Endodermal cell (in vitro differentiated cells): ENCODE measurements around the gene FAM117A. TPM values are rescaled to one million over a fixed set of nuclear protein-coding genes. Genes with fewer than 3 reads are reported as not detected.

Source experiments
- DNase-seq: peaks from one replicate; pipeline ENCODE4 v3.0.0-alpha.2; 2017
- H3K27ac ChIP-seq: 2 replicates; pipeline ENCODE4 v1.5.1; 2013; ENCODE audit warnings: mild to moderate bottlenecking, low read depth, low read length, moderate library complexity
- H3K27me3 ChIP-seq: 2 replicates; pipeline ENCODE4 v1.6.1; 2013; ENCODE audit warnings: mild to moderate bottlenecking, low read length, moderate library complexity; ENCODE audit not compliant: insufficient read depth, control insufficient read depth, poor library complexity, severe bottlenecking
- H3K36me3 ChIP-seq: 2 replicates; pipeline ENCODE4 v1.7.0; 2013; ENCODE audit warnings: mild to moderate bottlenecking, low read length, moderate library complexity; ENCODE audit not compliant: control insufficient read depth, insufficient read depth
- H3K4me1 ChIP-seq: one replicate; pipeline ENCODE4 v1.7.0; 2013; ENCODE audit warnings: low read length; ENCODE audit not compliant: control insufficient read depth, insufficient read depth
- H3K4me3 ChIP-seq: 2 replicates; pipeline ENCODE4 v1.5.1; 2013; ENCODE audit warnings: mild to moderate bottlenecking, low read length, moderate library complexity
- H3K9ac ChIP-seq: 2 replicates; pipeline ENCODE4 v1.6.1; 2013; ENCODE audit warnings: mild to moderate bottlenecking, low read length, moderate library complexity; ENCODE audit not compliant: poor library complexity, severe bottlenecking; ENCODE audit errors: extremely low read depth
- H3K9me3 ChIP-seq: 2 replicates; pipeline ENCODE4 v1.6.1; 2013; ENCODE audit warnings: mild to moderate bottlenecking, low read length, moderate library complexity; ENCODE audit not compliant: control insufficient read depth
- H3K27ac Mint-ChIP-seq: 2 replicates; pipeline ENCODE4 v1.8.0; 2020; ENCODE audit warnings: mixed read lengths
- H3K27me3 Mint-ChIP-seq: 2 replicates; pipeline ENCODE4 v1.8.0; 2021; ENCODE audit warnings: mild to moderate bottlenecking, mixed read lengths; ENCODE audit not compliant: insufficient read depth
- H3K36me3 Mint-ChIP-seq: 2 replicates; pipeline ENCODE4 v1.8.0; 2020; ENCODE audit warnings: low read depth, mixed read lengths
- H3K4me1 Mint-ChIP-seq: 2 replicates; pipeline ENCODE4 v1.8.0; 2020; ENCODE audit warnings: mixed read lengths
- H3K4me3 Mint-ChIP-seq: 2 replicates; pipeline ENCODE4 v1.8.0; 2020; ENCODE audit warnings: mild to moderate bottlenecking, moderate library complexity, mixed read lengths
- H3K9me3 Mint-ChIP-seq: 2 replicates; pipeline ENCODE4 v1.8.0; 2020; ENCODE audit warnings: mild to moderate bottlenecking, mixed read lengths
- WGBS, 2 experiments: methylation state at CpG; one replicate each; pipeline versions ENCODE4 v1.1.5 to v1.1.7; 2013; ENCODE audit warnings: missing lambda C conversion rate in 2 of 2, mixed read lengths in 1 of 2; ENCODE audit not compliant: insufficient coverage in 1 of 2, insufficient read length in 1 of 2; 5-methylcytosine and 5-hydroxymethylcytosine counted together
- total RNA-seq, 2 donors: library from RNA; stranded (reverse); fragmentation: NEBNext Ultra II Directional in 1 of 2; extraction: Animal tissue kit (Norgen Biotek cat#: 25700) in 1 of 2; gene quantifications; 2 replicates in 1 of 2; 3 replicates in 1 of 2; pipeline ENCODE4 v1.2.1, GENCODE V29; 2021
- TF ChIP-seq, protein P1 (sequence below): fragments of 200-600 bp; sonication (generic); conservative IDR thresholded peaks from 2 replicates; pipeline ENCODE4 v1.5.0; 2021; ENCODE audit warnings: antibody characterized with exemption, mild to moderate bottlenecking

The FAM117A gene
- total RNA-seq, 2 donors from 2014 or later, result 15.4 to 16.8 TPM

DNA sequence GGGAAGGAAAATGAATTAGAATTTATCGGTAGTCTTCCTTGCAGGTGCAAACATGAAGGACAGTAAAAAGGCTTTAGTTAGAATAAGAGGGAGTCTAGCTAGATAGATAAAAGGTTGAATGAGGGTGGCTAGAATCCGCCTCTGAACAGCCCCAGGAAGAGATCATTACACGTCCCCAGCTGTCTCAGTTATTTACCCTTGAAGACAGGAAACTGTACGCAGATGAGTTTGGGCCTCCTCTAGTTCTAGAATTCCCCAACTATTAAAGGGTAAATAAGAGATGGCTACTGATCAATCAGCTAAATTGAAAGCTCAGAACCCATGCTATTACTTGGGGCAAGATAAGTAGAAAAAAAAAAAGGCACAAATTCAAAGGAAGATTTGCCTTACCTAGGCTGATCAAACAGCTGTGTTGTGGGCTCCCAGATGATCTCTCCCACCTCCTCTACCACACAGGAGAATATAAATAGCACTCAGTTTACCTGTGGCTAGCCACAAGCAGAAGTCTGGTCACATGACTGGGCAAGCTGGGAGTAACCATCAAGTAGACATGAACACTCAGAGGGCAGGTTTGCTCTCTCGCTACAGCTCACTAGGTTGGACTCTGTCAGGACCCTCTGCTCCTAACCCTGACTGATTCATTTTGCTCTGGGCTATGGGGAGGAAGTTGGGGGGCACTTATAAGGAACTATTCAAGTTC is 17.0 kb downstream of the FAM117A start:
- Histone ChIP-seq H3K4me1 (no peaks in the 10 kb centered on the region), H3K27ac (no peak overlapping the region), H3K4me3 (no peak overlapping the region), H3K36me3 (no peaks in the 10 kb centered on the region), H3K9me3 (no peaks in the 10 kb centered on the region), H3K27me3 (no peaks in the 10 kb centered on the region), H3K9ac (no peak overlapping the region)
- TF ChIP-seq, protein P1, sequence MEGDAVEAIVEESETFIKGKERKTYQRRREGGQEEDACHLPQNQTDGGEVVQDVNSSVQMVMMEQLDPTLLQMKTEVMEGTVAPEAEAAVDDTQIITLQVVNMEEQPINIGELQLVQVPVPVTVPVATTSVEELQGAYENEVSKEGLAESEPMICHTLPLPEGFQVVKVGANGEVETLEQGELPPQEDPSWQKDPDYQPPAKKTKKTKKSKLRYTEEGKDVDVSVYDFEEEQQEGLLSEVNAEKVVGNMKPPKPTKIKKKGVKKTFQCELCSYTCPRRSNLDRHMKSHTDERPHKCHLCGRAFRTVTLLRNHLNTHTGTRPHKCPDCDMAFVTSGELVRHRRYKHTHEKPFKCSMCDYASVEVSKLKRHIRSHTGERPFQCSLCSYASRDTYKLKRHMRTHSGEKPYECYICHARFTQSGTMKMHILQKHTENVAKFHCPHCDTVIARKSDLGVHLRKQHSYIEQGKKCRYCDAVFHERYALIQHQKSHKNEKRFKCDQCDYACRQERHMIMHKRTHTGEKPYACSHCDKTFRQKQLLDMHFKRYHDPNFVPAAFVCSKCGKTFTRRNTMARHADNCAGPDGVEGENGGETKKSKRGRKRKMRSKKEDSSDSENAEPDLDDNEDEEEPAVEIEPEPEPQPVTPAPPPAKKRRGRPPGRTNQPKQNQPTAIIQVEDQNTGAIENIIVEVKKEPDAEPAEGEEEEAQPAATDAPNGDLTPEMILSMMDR, result no peak
- Mint-ChIP-seq H3K9me3 (no peaks in the 10 kb centered on the region), H3K27me3 (no peaks in the 10 kb centered on the region), H3K36me3 (peaks cover 20% of the 10 kb centered on the region), H3K4me1 (peaks cover 5% of the 10 kb centered on the region), H3K27ac (no peak overlapping the region), H3K4me3 (no peak overlapping the region)
- DNase-seq, result no peak
- WGBS, 2 experiments, result 96 to 97% methylated on average over 3 to 5 of the region's 5 CpGs

DNA sequence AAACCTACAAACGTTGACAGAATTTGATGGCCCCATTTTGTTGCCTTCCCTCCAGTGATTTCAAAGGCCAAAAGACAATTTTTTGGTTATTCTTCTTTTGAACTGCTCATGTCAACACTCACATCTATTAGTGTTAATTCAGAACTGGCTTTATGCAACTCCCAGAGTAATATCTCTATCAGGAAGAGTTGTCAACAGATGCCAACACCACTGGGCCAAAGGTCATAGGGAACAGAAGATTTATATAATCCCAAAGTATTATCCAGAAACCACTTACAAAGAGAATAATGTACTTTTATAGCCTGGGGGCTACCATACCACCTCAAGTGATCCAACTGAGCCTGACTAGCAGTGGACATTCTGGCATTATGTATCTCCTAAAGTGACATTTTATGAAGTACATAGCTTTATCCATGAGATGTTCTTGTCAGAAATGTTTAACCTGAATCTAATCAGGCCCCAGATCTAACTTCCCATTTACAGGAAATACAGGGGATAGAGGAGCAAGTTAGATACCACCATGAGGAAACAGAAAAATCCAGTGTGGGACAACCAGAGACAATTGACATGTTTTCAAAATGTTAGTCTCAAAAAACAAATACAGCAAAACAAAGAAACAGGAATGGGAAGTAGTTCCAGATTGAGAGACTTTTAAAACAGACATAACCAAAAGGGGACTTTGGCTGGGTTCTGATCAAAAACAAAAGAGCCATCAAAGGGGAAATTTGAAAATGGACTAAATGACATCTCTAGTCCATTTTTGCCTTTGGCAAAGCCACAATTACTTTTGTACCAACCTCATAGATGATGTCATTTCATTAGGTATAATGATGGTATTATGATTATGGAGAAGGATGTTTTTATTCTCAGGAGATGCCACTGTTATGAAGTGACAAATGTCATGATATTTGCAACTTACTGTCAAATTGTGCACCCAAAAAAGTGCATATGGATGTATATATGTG is 18.5 kb downstream of the FAM117A start:
- peaks cover 5% of the 10 kb centered on the region for H3K4me1 Mint-ChIP-seq
- H3K4me3 Mint-ChIP-seq, result no peak overlapping the region
- Histone ChIP-seq H3K9me3 (no peaks in the 10 kb centered on the region), H3K4me3 (no peak overlapping the region), H3K27ac (no peak overlapping the region), H3K9ac (no peak overlapping the region), H3K4me1 (no peaks in the 10 kb centered on the region), H3K36me3 (no peaks in the 10 kb centered on the region), H3K27me3 (peaks cover 9% of the 10 kb centered on the region)
- no peaks in the 10 kb centered on the region for H3K27me3 Mint-ChIP-seq
- 80 to 97% methylated on average over 1 of the region's 1 CpG for WGBS, 2 experiments
- H3K9me3 Mint-ChIP-seq, result no peaks in the 10 kb centered on the region
- TF ChIP-seq, protein P1, result no peak
- H3K36me3 Mint-ChIP-seq, result peaks cover 21% of the 10 kb centered on the region
- no peak overlapping the region for H3K27ac Mint-ChIP-seq
- no peak for DNase-seq

DNA sequence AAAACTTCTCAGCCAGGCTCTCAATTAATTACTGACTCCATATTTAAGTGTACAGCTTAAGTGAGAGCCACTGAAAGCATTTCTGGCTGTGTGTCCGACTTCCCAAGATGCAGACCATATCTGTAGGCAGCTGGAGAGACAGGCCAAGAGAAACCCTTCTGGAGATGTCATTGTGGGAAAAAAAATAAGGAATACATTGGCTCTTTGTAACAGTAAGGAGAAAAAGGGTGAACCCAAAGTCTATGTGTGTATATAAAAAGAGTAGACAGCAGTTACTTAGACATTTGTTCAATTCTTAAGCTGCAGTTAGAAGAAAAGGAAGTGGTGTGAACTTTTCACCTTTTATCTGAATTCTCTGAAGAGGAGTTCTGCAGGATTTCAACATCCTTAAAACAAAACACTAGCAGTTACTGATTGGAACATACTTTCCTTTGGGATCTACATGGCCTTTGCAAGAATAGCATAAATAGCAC is 21.7 kb downstream of the FAM117A start:
- no peak overlapping the region for H3K4me3 ChIP-seq
- peaks cover 5% of the 10 kb centered on the region for H3K4me1 ChIP-seq
- no peak overlapping the region for H3K27ac Mint-ChIP-seq
- TF ChIP-seq, protein P1, result no peak
- no peaks in the 10 kb centered on the region for H3K36me3 ChIP-seq
- H3K27ac ChIP-seq, result no peak overlapping the region
- no peak overlapping the region for H3K4me3 Mint-ChIP-seq
- H3K27me3 ChIP-seq, result peaks cover 17% of the 10 kb centered on the region
- peaks cover 12% of the 10 kb centered on the region for H3K36me3 Mint-ChIP-seq
- H3K9me3 Mint-ChIP-seq, result no peaks in the 10 kb centered on the region
- no peaks in the 10 kb centered on the region for H3K27me3 Mint-ChIP-seq
- H3K9ac ChIP-seq, result no peak overlapping the region
- peaks cover 18% of the 10 kb centered on the region for H3K4me1 Mint-ChIP-seq
- WGBS, 2 experiments, result 67 to 84% methylated on average over 1 of the region's 1 CpG
- DNase-seq, result no peak
- no peaks in the 10 kb centered on the region for H3K9me3 ChIP-seq
